AG10803 (cell line): Measurements from ENCODE around the gene GK2.

Experiments
- DNase-seq: peaks from one replicate; pipeline ENCODE4 v3.0.0; 2010; ENCODE audit warnings: low read depth
- H3K4me3 ChIP-seq: 2 replicates; pipeline ENCODE4 v1.5.1; 2011; ENCODE audit warnings: mild to moderate bottlenecking, low read length, control low read depth
- CTCF ChIP-seq: conservative IDR thresholded peaks from 2 replicates; pipeline ENCODE4 v1.5.1; 2011; ENCODE audit warnings: mild to moderate bottlenecking, low read length, control low read depth, inconsistent platforms

Gene GK2

GRCh38 chr4:79439489-79439888, 31.5 kb upstream of the GK2 start:
- no peak for DNase-seq
- no peak for TF ChIP-seq CTCF
- H3K4me3 ChIP-seq: no peak overlapping the region

GRCh38 chr4:79431839-79432238, 23.8 kb upstream of the GK2 start:
- no peak for TF ChIP-seq CTCF
- H3K4me3 ChIP-seq: no peak overlapping the region
- DNase-seq: no peak

- TF ChIP-seq CTCF: no peak
- no peak for DNase-seq
- H3K4me3 ChIP-seq: no peak overlapping the region
These were observed 21.3 kb upstream of the GK2 start for GRCh38 chr4:79429113-79429903.

GRCh38 chr4:79426989-79427388, 19.0 kb upstream of the GK2 start:
- no peak overlapping the region for H3K4me3 ChIP-seq
- no peak for TF ChIP-seq CTCF
- DNase-seq: no peak

GRCh38 chr4:79425586-79425985, 17.6 kb upstream of the GK2 start:
- no peak overlapping the region for H3K4me3 ChIP-seq
- DNase-seq: no peak
- no peak for TF ChIP-seq CTCF

GRCh38 chr4:79421483-79421882, 13.5 kb upstream of the GK2 start:
- H3K4me3 ChIP-seq: no peak overlapping the region
- no peak for DNase-seq
- no peak for TF ChIP-seq CTCF

- DNase-seq: no peak
- H3K4me3 ChIP-seq: no peak overlapping the region
- TF ChIP-seq CTCF: no peak
These were observed 5.9 kb upstream of the GK2 start for GRCh38 chr4:79413886-79414285.
